Metanephros (tissue), 1 donor: ENCODE results near the gene SRPRB. TPM values are rescaled to one million over a fixed set of nuclear protein-coding genes. Genes with fewer than 3 reads are reported as not detected.

Experiments
- total RNA-seq: library from RNA; depleted of rRNA; stranded (reverse); fragments of >200 nt; gene quantifications from one replicate; pipeline ENCODE4 v1.2.3, GENCODE V29; 2014

The SRPRB gene
- total RNA-seq = 20.9 TPM

DNA sequence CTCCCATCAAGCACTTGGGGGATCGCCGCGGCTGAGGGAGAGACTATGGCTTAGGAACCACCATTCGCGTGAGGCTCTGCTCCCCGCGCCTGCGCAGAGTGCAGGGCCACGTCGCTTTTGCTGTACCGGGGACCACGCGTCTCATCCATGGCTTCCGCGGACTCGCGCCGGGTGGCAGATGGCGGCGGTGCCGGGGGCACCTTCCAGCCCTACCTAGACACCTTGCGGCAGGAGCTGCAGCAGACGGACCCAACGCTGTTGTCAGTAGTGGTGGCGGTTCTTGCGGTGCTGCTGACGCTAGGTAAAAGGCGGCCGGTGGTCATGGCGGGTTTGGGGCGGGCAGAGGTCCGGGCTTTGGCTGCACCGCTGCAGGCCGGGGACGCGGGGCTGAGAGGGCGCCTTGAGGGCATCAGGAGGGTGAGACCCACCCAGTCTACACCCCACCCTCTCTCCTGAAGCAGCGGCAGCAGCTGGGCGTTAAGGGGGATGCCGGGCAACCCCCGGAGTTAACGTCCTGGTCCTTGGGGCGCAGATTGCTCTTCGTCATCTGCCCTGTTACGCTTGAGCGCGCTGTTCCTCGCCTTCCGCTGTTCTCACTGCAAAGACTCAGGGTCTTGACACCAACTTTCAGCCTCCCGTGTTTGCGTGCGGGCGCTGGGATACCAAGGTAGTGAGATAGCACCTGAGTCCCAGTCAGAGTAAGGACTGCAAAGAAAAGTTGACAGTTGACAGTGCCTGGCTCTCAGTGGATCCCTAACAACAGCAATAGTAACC lies at the start of gene SRPRB:
SRPRB (plus strand) TSS at position 114 of the 774 bp plus-strand sequence; CDS start at position 148, 34 bp downstream.

Other genes with a start within 250 kb of the SRPRB start
- 94.7 TPM for gene CDV3, start 232.1 kb upstream of the SRPRB start, total RNA-seq
- 30.8 TPM for gene TOPBP1, start 143.9 kb upstream of the SRPRB start, total RNA-seq
- 4.5 TPM for gene TF, start 59.4 kb upstream of the SRPRB start, total RNA-seq
- 5.3 TPM for gene RAB6B, start 90.1 kb downstream of the SRPRB start, total RNA-seq
- 17.1 TPM for gene SLCO2A1, start 224.1 kb downstream of the SRPRB start, total RNA-seq